Peyer's patch (tissue), 4 donors: ENCODE measurements around the gene PARL. TPM values are rescaled to one million over a fixed set of nuclear protein-coding genes. Genes with fewer than 3 reads are reported as not detected.

Source experiments
- DNase-seq, 3 donors: peaks; one replicate each; pipeline ENCODE4 v3.0.0-alpha.2; 2017 to 2019
- H3K27ac ChIP-seq, 4 donors: fragments of 200-600 bp; sonication (generic); one replicate each; pipeline ENCODE4 v1.5.1; 2016 to 2019
- H3K27me3 ChIP-seq, 2 donors: fragments of 200-600 bp; sonication (generic); one replicate each; pipeline ENCODE4 v1.5.1; 2019
- H3K36me3 ChIP-seq, 3 donors: fragments of 200-600 bp; sonication (generic); one replicate each; pipeline ENCODE4 v1.5.1; 2016 to 2019
- H3K4me1 ChIP-seq, 4 donors: fragments of 200-600 bp; sonication (generic); one replicate each; pipeline ENCODE4 v1.5.1; 2016 to 2019
- H3K4me3 ChIP-seq, 4 donors: fragments of 200-600 bp; sonication (generic); 1 replicate in 3 of 4; 2 replicates in 1 of 4; pipeline ENCODE4 v1.5.1; 2016 to 2019; ENCODE audit warnings: mild to moderate bottlenecking in 1 of 4
- H3K9me3 ChIP-seq, 4 donors: fragments of 200-600 bp; sonication (generic); one replicate each; pipeline ENCODE4 v1.5.1; 2016 to 2019; ENCODE audit warnings: mild to moderate bottlenecking in 1 of 4
- POLR2A ChIP-seq, 2 donors: fragments of 450-650 bp; IDR thresholded peaks; one replicate each; pipeline ENCODE4 v1.5.1; 2017; ENCODE audit warnings: antibody characterized with exemption in 2 of 2, mild to moderate bottlenecking in 2 of 2, moderate library complexity in 2 of 2
- total RNA-seq, 4 donors: library from RNA; depleted of rRNA; stranded (reverse); fragments of >200 nt; gene quantifications; one replicate each; pipeline ENCODE4 v1.1.0, GENCODE V29; 2016
- TF ChIP-seq, protein P1 (sequence below), 6 experiments: fragments of 450-650 bp in 4 of 6; fragments of 200-600 bp in 2 of 6; sonication (generic) in 1 of 6; IDR thresholded peaks; one replicate each; pipeline ENCODE4 v1.5.1; 2017 to 2019; ENCODE audit warnings: antibody characterized with exemption in 6 of 6, mild to moderate bottlenecking in 3 of 6, moderate library complexity in 1 of 6

The PARL gene
- total RNA-seq, 4 donors from 2014 or later: 22.3 to 69.9 (median 43.9) TPM

DNA sequence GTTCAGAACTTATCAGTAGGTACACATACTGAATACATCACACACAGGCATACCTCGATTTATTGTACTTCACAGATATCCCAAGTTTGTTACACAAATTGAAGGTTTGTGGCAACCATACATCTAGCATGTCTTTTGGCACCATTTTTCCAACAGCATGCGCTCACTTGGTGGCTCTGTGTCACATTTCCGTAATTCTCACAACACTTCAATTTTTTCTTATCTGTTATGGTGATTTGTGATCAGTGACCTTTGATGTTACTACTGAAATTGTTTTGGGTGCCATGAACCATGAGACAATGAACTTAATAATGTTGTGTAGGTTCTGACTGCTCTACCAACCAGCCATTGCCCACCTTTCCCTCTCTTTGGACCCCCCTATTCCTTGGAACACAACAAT lies 10.8 kb downstream of the PARL start:
- TF ChIP-seq POLR2A (IDR thresholded peaks at IDR 0.05): no peak
- TF ChIP-seq, protein P1, sequence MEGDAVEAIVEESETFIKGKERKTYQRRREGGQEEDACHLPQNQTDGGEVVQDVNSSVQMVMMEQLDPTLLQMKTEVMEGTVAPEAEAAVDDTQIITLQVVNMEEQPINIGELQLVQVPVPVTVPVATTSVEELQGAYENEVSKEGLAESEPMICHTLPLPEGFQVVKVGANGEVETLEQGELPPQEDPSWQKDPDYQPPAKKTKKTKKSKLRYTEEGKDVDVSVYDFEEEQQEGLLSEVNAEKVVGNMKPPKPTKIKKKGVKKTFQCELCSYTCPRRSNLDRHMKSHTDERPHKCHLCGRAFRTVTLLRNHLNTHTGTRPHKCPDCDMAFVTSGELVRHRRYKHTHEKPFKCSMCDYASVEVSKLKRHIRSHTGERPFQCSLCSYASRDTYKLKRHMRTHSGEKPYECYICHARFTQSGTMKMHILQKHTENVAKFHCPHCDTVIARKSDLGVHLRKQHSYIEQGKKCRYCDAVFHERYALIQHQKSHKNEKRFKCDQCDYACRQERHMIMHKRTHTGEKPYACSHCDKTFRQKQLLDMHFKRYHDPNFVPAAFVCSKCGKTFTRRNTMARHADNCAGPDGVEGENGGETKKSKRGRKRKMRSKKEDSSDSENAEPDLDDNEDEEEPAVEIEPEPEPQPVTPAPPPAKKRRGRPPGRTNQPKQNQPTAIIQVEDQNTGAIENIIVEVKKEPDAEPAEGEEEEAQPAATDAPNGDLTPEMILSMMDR (IDR thresholded peaks at IDR 0.05): no peak
- H3K9me3 ChIP-seq: no peaks in the 10 kb centered on the region
- H3K4me1 ChIP-seq: no peaks in the 10 kb centered on the region
- H3K27me3 ChIP-seq: no peaks in the 10 kb centered on the region
- no peak overlapping the region for H3K27ac ChIP-seq
- peaks cover 0 to 5% (median 0%) of the 10 kb centered on the region in 3 donors for H3K36me3 ChIP-seq
- H3K4me3 ChIP-seq: no peak overlapping the region
- no peak for DNase-seq

DNA sequence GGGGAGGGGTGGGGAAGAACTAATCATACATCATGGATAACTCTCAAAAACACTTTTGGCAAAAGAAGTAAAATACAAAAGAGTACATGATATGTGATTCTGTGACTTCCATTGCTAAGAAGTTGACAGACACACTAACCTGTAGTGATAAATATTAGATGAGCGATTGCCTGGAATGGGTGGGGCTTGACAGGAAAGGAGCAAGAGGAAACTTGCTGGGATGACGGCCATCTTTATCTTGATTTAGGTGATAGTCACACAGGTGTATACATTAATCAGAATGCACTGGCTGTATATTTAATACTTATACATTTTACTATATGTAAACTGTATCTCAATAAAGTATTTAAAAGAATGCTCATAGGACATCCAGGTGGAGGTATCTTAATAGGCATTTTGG lies 13.1 kb downstream of the PARL start:
- Histone ChIP-seq H3K9me3 (no peaks in the 10 kb centered on the region), H3K4me1 (no peaks in the 10 kb centered on the region), H3K27ac (no peak overlapping the region), H3K36me3 (peaks cover 0 to 15% (median 0%) of the 10 kb centered on the region in 3 donors), H3K27me3 (no peaks in the 10 kb centered on the region), H3K4me3 (no peak overlapping the region)
- no peak for DNase-seq
- TF ChIP-seq, protein P1 (IDR thresholded peaks at IDR 0.05): no peak
- TF ChIP-seq POLR2A (IDR thresholded peaks at IDR 0.05): no peak

DNA sequence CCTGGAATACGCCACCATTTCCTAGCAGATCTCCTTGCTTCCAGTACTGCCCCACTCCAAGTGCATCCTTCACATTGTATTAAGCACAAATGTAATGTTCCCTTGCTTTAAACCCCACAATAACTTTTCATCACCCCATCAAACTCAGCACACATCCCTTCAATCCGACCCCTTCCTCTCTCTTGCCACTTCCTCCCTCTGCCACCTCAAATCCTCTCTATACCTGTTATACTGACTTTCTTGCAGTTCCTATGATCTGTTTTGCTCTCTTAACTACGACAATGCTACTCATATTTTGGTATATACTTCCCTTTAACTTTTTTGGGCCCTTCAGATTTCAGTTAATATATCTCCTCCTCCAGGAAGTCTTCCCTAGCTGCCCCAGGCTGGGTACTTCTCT lies 14.1 kb downstream of the PARL start:
- no peaks in the 10 kb centered on the region for H3K27me3 ChIP-seq
- H3K9me3 ChIP-seq: no peaks in the 10 kb centered on the region
- no peak overlapping the region for H3K4me3 ChIP-seq
- no peak for TF ChIP-seq POLR2A (IDR thresholded peaks at IDR 0.05)
- TF ChIP-seq, protein P1 (IDR thresholded peaks at IDR 0.05): no peak
- H3K36me3 ChIP-seq: peaks cover 0 to 25% (median 0%) of the 10 kb centered on the region in 3 donors
- H3K4me1 ChIP-seq: no peaks in the 10 kb centered on the region
- no peak overlapping the region for H3K27ac ChIP-seq
- no peak for DNase-seq

DNA sequence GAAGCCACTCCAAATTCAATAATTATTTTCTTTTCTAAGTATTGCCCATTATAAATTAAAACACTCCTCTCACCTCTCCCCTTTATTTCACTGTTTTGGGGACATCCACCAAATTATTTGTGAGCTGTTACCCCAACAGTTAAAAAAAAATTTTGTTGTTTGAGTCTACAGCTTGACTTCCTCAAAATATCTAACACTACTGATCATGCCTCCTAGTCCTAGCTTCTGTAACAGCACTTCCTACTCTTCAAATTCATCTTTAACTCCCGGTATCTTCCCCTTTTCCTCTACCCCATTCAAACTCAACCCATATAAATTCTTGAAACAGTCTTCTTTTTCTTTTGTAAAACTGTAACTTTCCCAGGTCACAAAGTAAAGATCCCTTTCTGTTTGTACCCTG lies 15.9 kb downstream of the PARL start:
- no peak for TF ChIP-seq POLR2A (IDR thresholded peaks at IDR 0.05)
- TF ChIP-seq, protein P1 (IDR thresholded peaks at IDR 0.05): no peak

DNA sequence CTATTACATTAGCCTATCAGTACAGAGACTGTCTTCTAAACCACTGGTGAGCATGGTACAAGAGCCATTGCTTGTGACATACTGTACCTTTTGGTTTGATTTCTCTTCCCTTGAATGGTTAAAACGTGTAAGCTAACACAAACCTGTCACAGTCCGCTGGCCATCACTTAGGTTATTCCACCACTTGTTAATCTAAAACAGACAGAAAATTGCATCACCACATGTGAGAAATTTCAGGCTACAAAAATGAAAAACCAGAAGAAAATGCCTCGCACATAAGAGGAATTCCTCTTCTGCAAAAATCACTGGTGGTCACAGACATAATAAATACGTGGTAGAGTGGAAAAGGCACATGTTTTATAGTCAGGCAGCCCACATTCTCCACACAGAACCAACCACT lies 22.1 kb downstream of the PARL start:
- H3K27me3 ChIP-seq: no peaks in the 10 kb centered on the region
- DNase-seq: no peak

More for the DNA sequence above, 15.9 kb downstream of the PARL start:
- DNase-seq: no peak
- no peak overlapping the region for H3K4me3 ChIP-seq
- H3K27me3 ChIP-seq: no peaks in the 10 kb centered on the region
- H3K36me3 ChIP-seq: peaks cover 0 to 39% (median 0%) of the 10 kb centered on the region in 3 donors
- no peaks in the 10 kb centered on the region for H3K9me3 ChIP-seq
- no peaks in the 10 kb centered on the region for H3K4me1 ChIP-seq
- no peak overlapping the region for H3K27ac ChIP-seq

More for the DNA sequence above, 22.1 kb downstream of the PARL start:
- peaks cover 0 to 86% (median 0%) of the 10 kb centered on the region in 3 donors for H3K36me3 ChIP-seq
- H3K4me1 ChIP-seq: no peaks in the 10 kb centered on the region
- no peak overlapping the region for H3K27ac ChIP-seq
- H3K9me3 ChIP-seq: no peaks in the 10 kb centered on the region
- no peak overlapping the region for H3K4me3 ChIP-seq
- no peak for TF ChIP-seq POLR2A (IDR thresholded peaks at IDR 0.05)
- TF ChIP-seq, protein P1 (IDR thresholded peaks at IDR 0.05): no peak
